Endothelial cell of umbilical vein (primary cell): Measurements from ENCODE around the gene TMEM59L. TPM values are rescaled to one million over a fixed set of nuclear protein-coding genes. Genes with fewer than 3 reads are reported as not detected.

ENCODE experiments used
- BruUV-seq: library from RNA; stranded (reverse); fragments of 400-500 nt; replicated peaks from 2 replicates; lab custom pipeline; 2021; lab: Mats Ljungman, UMichigan
- CTCF ChIA-PET: fragments of 300-600, 350-600 bp; sonication (Branson Sonifier 250); formaldehyde crosslinking; loops from one replicate; lab custom pipeline; 2021; ENCODE audit warnings: antibody characterized with exemption, inconsistent platforms; lab: Charles Lee
- POLR2A ChIA-PET: fragments of 300-600, 350-600 bp; sonication (Branson Sonifier 250); formaldehyde crosslinking; loops from one replicate; lab custom pipeline; 2021; ENCODE audit warnings: antibody characterized with exemption, inconsistent platforms; lab: Charles Lee
- DNase-seq: peaks from one replicate; pipeline ENCODE4 v3.0.0-alpha.2; 2011; ENCODE audit warnings: low read depth, low spot score
- FAIRE-seq: peaks from 2 replicates; lab custom pipeline; 2011; peaks lifted over from hg19 to GRCh38; lab: Jason Lieb, UNC
- H2AFZ ChIP-seq: 2 replicates; pipeline ENCODE4 v1.6.0; 2012; ENCODE audit warnings: low read depth, low read length, control low read depth, inconsistent platforms
- H3K27ac ChIP-seq: 2 replicates; pipeline ENCODE4 v1.5.1; 2011; ENCODE audit warnings: low read depth, mild to moderate bottlenecking, control low read depth, low read length, moderate library complexity; ENCODE audit not compliant: insufficient read depth
- H3K27me3 ChIP-seq, 2 experiments: 2 replicates each; pipeline versions ENCODE4 v1.6.0 to v1.6.1; 2011; ENCODE audit warnings: low read length in 2 of 2, mixed read lengths in 1 of 2; ENCODE audit not compliant: control insufficient read depth in 2 of 2, insufficient read depth in 2 of 2
- H3K36me3 ChIP-seq, 2 experiments: 2 replicates in 1 of 2; 3 replicates in 1 of 2; pipeline ENCODE4 v1.5.1; 2011; ENCODE audit warnings: low read length in 2 of 2, mild to moderate bottlenecking in 1 of 2, moderate library complexity in 1 of 2; ENCODE audit not compliant: control insufficient read depth in 2 of 2, insufficient read depth in 2 of 2; ENCODE audit errors: extremely low read depth in 1 of 2
- H3K4me1 ChIP-seq: 3 replicates; pipeline ENCODE4 v1.5.1; 2011; ENCODE audit warnings: mild to moderate bottlenecking, low read length; ENCODE audit not compliant: control insufficient read depth, insufficient read depth; ENCODE audit errors: extremely low read depth
- H3K4me2 ChIP-seq: 2 replicates; pipeline ENCODE4 v1.6.1; 2011; ENCODE audit warnings: low read length, control low read depth, mixed read lengths; ENCODE audit not compliant: insufficient read depth
- H3K4me3 ChIP-seq, 3 experiments: fragments of 200-600 bp in 1 of 3; sonication (generic), shearing (Covaris generic) in 1 of 3; replicated peaks in 1 of 3; 2 replicates each; pipeline ENCODE4 v1.5.1; 2011 to 2016; ENCODE audit warnings: control low read depth in 3 of 3, low read length in 3 of 3, mild to moderate bottlenecking in 2 of 3, inconsistent platforms in 1 of 3, low read depth in 1 of 3, moderate library complexity in 1 of 3; ENCODE audit not compliant: insufficient read depth in 1 of 3
- H3K79me2 ChIP-seq: 2 replicates; pipeline ENCODE4 v1.6.0; 2012; ENCODE audit warnings: low read length, inconsistent platforms; ENCODE audit not compliant: control insufficient read depth, insufficient read depth
- H3K9ac ChIP-seq: replicated peaks from 2 replicates; pipeline ENCODE3; 2011; ENCODE audit warnings: low read length, control low read depth; ENCODE audit not compliant: insufficient read depth; ENCODE audit errors: extremely low read depth
- H3K9me1 ChIP-seq: replicated peaks from 3 replicates; pipeline ENCODE4 v1.6.0; 2011; ENCODE audit warnings: mild to moderate bottlenecking, low read length; ENCODE audit not compliant: control insufficient read depth, insufficient read depth; ENCODE audit errors: extremely low read depth
- H3K9me3 ChIP-seq: replicated peaks from 2 replicates; pipeline ENCODE4 v1.5.1; 2012; ENCODE audit warnings: low read length, inconsistent platforms; ENCODE audit not compliant: control insufficient read depth, insufficient read depth
- H4K20me1 ChIP-seq: replicated peaks from 2 replicates; pipeline ENCODE3; 2011; ENCODE audit warnings: mild to moderate bottlenecking, low read length; ENCODE audit not compliant: control insufficient read depth, insufficient read depth; ENCODE audit errors: extremely low read depth
- MYC ChIP-seq: IDR thresholded peaks from one replicate; pipeline ENCODE4 v1.6.1; 2011; ENCODE audit warnings: mild to moderate bottlenecking, low read depth, low read length
- POLR2A ChIP-seq: IDR thresholded peaks from 2 replicates; pipeline ENCODE4 v1.6.1; 2012; ENCODE audit warnings: low read depth, mild to moderate bottlenecking, control low read depth, low read length
- dilution Hi-C: fragments of 300-500 bp; cut with MboI; formaldehyde crosslinking; loops from one replicate; pipeline ENCODE4 v1.15.0; 2019; ENCODE audit warnings: low sequenced_read_pairs; ENCODE audit not compliant: extremely low pct_ligation_motif_present
- intact Hi-C: fragments of 100-400 bp; cut with micrococcal nuclease; formaldehyde crosslinking; loops from one replicate; pipeline ENCODE4 v1.10.0; 2022
- polyA plus RNA-seq, 4 experiments: library from polyadenylated mRNA; depleted of rRNA in 3 of 4; stranded (reverse) in 3 of 4; unstranded in 1 of 4; fragments of >200 nt; gene quantifications; 2 replicates each; pipeline versions ENCODE4 v1.2.1 to v1.2.3, GENCODE V29; 2011 to 2012; ENCODE audit warnings: missing spikeins in 1 of 4
- total RNA-seq: library from RNA; stranded (reverse); gene quantifications from 2 replicates; pipeline ENCODE4 v1.2.3, GENCODE V29; 2021
- TF ChIP-seq, protein P1 (sequence below), 2 donors: IDR thresholded peaks; 1 replicate in 1 of 2; 2 replicates in 1 of 2; pipeline ENCODE4 v1.5.1; 2011; ENCODE audit warnings: low read length in 2 of 2, mild to moderate bottlenecking in 2 of 2, moderate library complexity in 2 of 2, control low read depth in 1 of 2, inconsistent platforms in 1 of 2, low read depth in 1 of 2; ENCODE audit not compliant: insufficient read depth in 1 of 2; ENCODE audit errors: extremely low read depth in 1 of 2
- TF ChIP-seq, protein P2 (sequence below): IDR thresholded peaks from 2 replicates; pipeline ENCODE4 v1.6.1; 2011; ENCODE audit not compliant: insufficient read depth, insufficient read length

The TMEM59L gene
- total and polyA plus RNA-seq, 2 donors (not counting 3 experiments of a cell fraction or from before 2014, with no cell fraction given) = 0.43 to 0.97 TPM

DNA sequence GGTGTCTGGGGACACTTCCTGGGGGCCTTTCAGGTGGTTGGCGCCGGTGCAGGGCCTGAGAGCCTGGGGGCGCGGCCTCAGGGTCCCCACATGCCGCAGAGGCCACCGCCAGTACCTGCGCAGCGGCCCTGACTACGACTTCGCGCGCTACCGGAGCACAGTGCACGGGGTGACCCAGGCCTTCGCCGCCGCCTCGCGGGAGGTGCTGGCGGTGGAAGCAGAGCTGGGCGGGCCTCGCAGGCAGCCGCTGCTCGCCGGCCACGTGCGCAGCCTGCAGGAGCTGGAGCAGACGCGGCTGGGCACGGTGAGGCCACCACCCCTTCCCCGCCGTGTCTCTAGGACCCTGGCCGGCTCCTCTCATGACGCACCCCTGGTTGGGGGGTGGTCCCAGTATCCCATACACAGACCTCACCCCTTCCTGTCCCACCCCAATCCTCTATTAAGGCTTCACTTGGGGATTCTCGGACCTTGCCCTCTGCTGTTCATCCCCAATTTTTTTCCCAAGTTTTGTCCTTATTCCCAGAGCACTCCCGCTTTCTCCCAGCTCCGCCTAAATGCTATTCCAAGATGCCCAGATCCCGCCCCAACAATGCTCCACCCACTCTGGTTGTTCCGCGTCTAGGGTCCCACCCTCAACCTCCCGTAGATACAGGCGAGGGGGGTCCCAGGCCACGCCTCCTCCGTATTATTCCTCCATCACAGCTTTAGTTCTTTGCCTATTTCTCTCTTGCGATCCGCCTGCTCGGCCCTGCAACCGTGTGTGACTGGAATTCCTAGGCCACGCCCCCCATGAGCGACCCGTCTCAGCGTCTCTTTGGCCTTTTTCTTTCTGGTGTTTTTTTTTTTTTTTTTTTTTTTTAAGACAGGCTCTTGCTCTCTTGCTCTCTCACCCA lies 23.0 kb upstream of the TMEM59L start:
- Histone ChIP-seq H3K4me2 (peak overlapping the region; percentile 68), H3K27me3 (no peaks in the 10 kb centered on the region), H3K9me1 (no peaks in the 10 kb centered on the region), H3K9me3 (no peaks in the 10 kb centered on the region), H4K20me1 (no peaks in the 10 kb centered on the region), H3K4me1 (peaks cover 18% of the 10 kb centered on the region), H3K4me3 (peak overlapping the region; percentile 32 to 78 (median 65)), H3K79me2 (no peaks in the 10 kb centered on the region), H2AFZ (peak overlapping the region; percentile 92), H3K9ac (peak overlapping the region; percentile 56), H3K36me3 (peaks cover 0 to 2% of the 10 kb centered on the region in 2 experiments), H3K27ac (peak overlapping the region; percentile 16)
- ChIA-PET CTCF (interaction anchor here (0.6 to 3.4 kb wide), 34 partner anchors 9 to 330 kb away, joined by 3 to 24 read pairs (median 4); partner anchors contain the start of genes COPE, DDX49, ELL and KXD1), POLR2A (interaction anchor here (0.7 to 1.4 kb wide), 5 partner anchors 17 to 70 kb away, joined by 3 to 9 read pairs (median 3); partner anchors contain the start of gene UBA52)
- FAIRE-seq (peak; percentile 86), DNase-seq (peak; percentile 54)
- TF ChIP-seq MYC (peak; percentile 45), POLR2A (no peak)
- TF ChIP-seq, protein P1, sequence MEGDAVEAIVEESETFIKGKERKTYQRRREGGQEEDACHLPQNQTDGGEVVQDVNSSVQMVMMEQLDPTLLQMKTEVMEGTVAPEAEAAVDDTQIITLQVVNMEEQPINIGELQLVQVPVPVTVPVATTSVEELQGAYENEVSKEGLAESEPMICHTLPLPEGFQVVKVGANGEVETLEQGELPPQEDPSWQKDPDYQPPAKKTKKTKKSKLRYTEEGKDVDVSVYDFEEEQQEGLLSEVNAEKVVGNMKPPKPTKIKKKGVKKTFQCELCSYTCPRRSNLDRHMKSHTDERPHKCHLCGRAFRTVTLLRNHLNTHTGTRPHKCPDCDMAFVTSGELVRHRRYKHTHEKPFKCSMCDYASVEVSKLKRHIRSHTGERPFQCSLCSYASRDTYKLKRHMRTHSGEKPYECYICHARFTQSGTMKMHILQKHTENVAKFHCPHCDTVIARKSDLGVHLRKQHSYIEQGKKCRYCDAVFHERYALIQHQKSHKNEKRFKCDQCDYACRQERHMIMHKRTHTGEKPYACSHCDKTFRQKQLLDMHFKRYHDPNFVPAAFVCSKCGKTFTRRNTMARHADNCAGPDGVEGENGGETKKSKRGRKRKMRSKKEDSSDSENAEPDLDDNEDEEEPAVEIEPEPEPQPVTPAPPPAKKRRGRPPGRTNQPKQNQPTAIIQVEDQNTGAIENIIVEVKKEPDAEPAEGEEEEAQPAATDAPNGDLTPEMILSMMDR (IDR thresholded peaks at IDR 0.05; ENCODE audit: extremely low read depth in 1 of 2, insufficient read depth in 1 of 2, low read depth in 1 of 2, low read length in 2 of 2) = peak in 1 of 2 donors; percentile 37
- TF ChIP-seq, protein P2, sequence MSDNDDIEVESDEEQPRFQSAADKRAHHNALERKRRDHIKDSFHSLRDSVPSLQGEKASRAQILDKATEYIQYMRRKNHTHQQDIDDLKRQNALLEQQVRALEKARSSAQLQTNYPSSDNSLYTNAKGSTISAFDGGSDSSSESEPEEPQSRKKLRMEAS = peak; percentile 84
- BruUV-seq = no TSS peak
- intact Hi-C loops (loop anchor here (1.0 kb wide), 2 partner anchors 67 to 330 kb away; partner anchors contain the start of genes COPE, DDX49 and ELL), dilution Hi-C loops (no loop called here)
